HG03066 (cell line): ENCODE measurements around the gene MAP2K2.
"Not testable (repeated sequence)": the region's sequence is repeated elsewhere in the genome, so short reads cannot be mapped to it uniquely, and the experiment has no call there.

Source experiments
- ATAC-seq: cut with Tn5 transposase; IDR thresholded peaks from one replicate; pipeline ENCODE4 v1.9.1; 2021; ENCODE audit warnings: low read depth; ENCODE audit not compliant: unreplicated experiment

MAP2K2 gene

DNA sequence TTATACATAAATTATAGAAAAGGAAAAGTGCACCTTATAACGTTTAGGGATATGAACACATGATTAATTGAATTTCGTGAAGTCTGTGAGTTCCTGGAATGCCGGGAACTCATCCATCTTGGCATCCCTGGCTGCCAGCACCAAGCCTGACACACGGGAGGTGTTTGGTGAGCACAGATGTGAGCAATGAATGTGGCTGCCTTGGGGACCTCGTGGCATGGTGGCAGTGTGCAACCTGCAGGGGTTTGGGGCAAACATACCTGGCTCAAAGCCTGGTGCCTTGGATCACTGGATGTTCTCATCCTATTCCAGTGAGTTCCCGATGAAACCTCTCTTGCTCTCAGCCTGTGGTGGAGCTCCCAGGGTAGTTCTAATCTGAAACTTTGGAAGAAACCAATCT is 10.4 kb upstream of the MAP2K2 start:
- ATAC-seq: no peak

DNA sequence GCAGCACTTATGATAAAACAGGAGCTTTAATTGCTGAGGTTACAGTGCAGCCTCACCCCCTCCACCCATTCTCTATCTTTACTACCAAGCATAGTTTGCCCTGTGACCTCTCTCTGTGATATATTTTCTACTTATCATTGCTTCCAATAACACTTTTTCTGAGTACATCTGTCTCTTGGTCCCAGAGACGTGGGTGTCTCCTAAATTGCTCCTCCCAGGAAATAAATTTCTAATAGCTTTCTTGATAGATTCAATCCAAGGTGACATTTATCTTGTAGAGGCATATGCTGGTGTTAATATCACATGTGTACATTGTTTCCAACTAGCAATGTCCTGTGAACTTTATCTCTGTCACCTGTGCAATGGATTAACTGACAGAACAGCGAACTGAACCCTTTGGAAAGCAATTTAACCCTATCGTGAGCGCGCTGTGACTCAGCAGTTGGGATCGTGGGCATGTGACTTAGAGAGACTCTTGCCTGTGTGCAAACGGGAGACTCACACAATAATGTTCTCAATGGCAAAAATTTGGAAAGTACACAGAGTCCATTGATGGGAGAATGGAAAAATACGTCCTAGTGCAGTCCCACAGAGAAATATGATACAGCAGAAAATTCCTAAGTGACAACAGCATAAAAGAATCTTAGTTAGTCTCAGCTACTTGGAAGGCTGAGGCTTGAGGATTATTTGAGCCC is 7.0 kb upstream of the MAP2K2 start:
- no peak for ATAC-seq

DNA sequence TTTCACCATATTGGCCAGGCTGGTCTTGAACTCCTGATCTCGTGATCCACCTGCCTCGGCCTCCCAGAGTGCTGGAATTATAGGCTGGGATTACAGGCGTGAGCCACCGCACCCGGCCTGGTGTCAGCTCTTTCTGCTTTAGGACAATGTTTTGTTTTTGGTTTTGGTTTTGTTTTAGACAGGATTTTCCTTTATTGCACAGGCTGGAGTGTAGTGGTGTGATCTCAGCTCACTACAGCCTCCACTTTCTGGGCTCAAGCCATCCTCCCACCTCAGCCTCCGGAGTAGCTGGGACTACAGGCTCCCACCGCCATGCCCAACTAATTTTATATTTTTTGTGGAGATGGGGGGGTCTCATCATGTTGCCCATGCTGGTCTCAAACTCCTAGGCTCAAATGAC is 5.1 kb upstream of the MAP2K2 start:
- not testable (repeated sequence) for ATAC-seq

DNA sequence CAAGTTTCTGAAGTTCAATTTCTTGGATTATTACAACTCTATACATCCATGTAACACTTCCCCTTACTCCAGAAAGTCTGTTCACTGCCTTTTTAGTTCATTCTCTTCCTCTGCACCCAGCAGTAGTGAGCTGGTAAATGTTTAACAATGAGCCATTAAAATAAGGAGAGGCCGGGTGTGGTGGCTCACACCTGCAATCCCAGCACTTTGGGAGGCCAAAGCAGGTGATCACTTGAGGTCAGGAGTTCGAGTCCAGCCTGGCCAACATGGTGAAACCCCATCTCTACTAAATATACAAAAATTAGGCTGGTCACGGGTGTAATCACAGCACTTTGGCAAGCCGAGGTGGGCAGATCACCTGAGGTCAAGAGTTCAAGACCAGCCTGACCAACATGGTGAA is 3.4 kb upstream of the MAP2K2 start:
- not testable (repeated sequence) for ATAC-seq

DNA sequence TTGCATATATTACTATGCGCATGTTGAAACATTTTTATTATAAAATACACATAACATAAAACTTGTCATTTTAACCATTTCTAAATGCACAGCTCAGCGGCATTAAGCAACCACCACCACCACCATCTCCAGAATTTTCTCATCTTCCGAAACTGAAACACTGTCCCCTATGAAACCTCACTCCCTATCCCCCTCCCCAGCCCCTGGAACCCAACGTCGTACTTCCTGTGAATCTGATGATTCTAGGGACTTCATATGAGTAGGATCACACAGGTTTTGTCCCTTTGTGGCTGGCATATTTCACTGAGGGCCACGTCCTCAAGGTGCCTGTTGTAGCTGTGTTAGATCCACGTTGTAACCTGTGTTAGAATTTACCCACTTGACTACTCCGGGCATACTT is 716 bp upstream of the MAP2K2 start:
- ATAC-seq: no peak

DNA sequence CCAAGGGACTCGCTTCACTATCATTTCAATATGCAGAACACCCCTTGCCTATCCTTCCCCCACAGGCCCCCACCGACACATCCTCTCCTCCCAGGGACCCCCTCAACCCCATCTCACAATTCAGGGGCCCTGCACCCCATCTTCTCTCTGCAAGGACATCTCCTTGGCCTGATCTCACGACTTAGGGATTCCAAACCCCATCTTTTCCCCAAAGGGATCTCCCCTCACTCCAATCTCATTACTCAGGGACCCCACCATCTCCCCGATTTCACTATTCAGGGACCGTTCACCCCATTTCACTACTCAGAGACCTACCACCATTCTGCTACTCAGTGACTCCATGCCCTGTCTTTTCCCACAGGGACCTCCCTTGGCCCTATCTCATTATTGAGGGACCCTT is 1.4 kb downstream of the MAP2K2 start:
- no peak for ATAC-seq

DNA sequence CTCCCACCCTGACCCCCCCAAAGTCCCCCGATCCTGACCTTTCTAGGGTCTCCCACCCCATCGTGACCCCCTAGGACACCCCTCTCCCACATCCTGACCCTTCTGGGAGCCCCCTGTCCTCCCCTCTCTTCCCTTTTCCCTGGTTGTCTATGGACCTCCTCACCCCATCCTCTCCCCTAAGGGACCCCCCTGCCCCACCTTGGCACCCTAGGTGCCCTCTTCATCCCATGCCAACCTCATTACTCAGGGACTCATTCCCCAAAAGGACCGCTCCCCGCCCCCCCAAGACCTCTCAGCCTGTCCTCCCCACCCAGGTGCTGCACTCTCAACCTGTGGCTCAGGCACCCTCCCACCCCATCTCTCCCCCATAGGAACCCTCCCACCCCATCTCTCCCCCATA is 2.1 kb downstream of the MAP2K2 start:
- ATAC-seq: no peak

DNA sequence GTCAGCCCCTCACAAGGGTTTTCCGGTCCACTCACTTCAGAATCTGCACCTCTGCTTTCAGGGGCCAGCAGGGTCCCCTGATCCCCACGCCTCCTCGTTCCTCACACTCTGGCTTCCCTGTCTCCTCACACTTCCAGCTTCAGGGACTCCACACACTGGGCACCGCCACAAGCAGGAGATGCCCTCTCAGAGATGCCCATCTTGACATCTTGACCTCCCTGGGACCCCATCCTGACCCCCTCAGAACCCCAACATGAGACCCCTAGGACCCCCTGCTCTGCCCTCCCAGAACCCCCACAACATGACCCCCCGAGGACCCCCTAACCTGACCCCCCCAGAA is 2.7 kb downstream of the MAP2K2 start:
- no peak for ATAC-seq

DNA sequence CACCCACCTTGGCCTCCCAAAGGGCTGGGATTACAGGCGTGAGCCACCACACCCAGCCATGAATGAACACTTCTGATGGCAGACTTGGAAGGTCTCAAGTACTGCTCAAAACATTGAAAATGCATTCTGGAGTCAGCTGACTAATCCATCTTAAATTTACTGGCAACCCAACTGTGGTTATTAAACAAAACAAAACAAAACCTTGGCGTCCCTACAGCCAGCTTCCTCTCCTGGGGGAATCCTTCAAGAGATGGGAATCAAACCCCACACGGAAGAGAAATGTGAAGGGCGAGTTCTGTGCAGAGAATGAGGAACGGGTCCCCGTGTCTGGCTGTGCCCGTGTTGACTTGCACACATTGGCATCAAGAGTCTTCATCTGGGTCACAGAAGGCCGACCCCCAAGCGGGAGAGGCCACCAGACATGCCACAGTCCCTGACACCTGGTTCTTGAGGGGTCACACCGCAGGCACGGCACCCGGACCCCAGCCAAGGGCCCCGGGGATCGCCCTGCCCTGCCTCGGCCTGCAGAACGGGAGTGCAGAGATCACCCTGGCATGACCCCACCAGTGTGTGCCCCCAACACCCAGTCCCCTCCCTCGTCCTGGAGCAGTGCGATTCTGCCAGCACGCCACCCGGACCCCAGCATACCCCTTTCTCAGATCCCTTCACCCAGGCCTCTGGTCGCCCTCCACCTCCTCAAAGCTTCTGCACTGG is 3.2 kb downstream of the MAP2K2 start:
- no peak for ATAC-seq

DNA sequence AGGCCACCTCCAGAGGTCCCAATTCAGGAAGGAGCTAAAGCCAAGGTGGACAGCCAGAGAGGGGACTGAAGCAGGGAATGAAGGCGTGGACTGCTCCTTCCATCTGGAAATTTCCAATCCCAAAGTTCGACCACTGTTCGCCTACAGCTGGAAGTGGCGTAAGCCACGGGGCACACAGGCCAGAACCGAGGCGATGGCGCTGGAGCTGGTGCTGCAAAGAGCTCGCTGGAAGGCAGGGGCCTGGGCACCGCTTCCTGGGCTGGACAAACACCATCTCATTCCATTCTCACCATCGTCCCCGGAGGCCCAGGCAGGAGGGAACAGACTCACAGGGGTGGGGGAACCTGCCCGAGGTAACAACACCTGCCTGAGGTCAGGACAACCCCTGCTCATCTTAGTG is 4.2 kb downstream of the MAP2K2 start:
- ATAC-seq: no peak

DNA sequence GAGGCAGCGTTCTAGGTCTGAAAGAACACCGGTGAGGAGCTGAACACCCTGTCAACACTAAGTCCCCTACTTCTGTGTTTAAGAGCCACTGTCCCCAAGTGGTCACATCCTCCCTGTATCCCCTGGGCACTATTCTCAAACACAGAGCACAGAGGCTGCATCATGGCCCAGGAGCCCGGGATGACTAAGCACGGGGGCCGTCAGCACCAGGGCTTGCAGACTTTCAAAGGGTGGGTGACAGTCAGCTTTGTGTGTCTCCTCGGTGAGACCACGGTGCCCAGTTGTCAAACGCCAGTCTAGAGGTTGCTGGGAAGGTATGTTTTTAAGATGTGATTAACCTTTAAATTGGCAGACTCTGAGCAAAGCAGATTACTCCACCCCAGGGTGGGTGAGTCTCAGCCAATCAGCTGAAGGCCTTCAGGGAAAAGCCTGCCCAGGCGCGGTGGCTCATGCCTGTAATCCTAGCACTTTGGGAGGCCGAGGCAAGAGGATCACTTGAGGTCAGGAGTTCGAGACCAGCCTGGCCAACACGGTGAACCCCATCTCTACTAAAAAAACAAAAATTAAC is 8.0 kb downstream of the MAP2K2 start:
- ATAC-seq: no peak

DNA sequence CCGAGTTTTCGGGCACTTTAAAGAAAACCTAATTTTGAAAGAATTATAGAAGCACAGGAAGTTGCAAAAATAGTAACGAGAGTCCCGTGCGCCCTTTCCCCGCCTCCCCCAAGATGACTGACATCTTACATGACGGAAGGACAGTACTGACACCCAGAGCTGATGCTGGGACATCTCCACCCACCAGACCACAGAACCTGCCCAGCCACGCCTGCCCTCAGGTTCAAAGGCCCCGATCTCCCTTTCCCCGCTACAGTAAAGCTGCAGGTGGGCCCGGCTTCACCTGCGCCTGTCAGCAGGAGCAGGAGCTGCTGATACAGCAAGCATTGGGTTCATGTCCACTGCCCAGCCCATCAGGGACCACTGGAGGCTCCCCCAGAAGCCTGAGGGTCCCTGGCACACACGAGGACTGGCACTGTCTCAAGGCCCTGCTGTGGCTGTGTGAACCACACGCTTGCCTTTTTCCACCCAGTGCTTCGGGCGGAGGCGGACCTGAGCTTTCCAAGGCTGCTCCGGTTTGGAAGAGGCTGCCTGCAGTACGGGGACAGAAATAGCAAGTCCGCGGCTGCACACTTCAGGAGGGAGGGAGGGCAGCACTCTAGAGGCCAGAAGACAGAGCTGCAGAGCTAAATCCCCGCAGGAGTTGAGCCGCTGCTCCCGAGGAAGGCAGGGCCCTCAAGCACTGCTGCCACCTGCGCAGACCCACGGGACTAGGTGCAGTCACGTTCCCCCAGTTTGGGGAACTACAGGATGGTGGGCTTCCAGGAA is 8.7 kb downstream of the MAP2K2 start:
- peak; percentile 69 for ATAC-seq

DNA sequence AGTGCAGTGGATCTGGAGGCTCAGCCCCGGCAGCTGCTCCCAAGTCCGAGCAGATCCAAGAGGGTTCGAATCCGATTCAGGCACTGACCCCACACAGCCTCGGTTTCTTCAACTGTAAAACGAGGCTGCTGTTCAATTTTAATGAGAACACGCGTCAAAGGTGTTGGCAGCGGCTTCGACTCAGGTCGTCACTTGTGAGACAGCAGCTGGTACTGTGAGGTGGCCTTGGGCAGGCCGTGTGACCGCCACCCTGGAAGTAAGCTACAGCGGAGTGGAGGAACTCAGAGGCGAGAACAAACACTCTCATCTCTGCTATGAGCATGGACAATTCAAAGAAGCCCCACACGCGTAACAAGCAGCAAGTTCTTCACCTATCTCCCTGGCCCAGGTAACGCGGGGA is 9.7 kb downstream of the MAP2K2 start:
- ATAC-seq: no peak

DNA sequence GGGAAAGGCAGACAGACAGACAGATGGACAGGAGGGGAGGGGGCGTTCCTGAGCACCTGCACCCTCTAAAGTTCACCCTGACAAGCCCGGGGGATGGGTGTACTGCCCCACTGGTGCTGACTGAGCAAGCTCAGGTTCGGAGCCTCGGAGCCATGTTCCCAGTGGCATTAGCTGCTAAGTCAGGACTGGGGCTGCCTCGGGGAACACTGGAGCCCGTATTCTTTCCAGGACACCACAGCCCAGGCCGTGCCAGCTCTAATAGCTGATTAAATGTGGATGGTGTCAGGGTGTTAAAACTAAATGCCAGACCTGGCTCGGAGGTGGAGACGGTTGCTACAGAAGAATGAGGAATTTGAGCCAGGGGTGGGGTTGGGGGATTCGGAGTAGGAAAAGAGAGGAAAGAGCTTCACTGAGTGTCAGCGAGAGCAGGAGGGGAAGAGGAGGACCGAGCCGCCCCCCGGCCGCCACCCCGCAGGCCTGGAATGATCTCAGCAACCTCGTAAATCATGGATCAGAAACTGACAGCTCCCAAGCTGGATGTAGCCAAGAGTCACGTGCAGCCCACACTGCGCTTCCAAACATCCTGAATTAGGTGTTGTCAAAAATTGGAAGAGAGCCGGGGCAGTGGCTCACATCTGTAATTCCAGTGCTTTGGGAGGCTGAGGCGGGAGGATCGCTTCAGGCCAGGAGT is 10.4 kb downstream of the MAP2K2 start:
- no peak for ATAC-seq

DNA sequence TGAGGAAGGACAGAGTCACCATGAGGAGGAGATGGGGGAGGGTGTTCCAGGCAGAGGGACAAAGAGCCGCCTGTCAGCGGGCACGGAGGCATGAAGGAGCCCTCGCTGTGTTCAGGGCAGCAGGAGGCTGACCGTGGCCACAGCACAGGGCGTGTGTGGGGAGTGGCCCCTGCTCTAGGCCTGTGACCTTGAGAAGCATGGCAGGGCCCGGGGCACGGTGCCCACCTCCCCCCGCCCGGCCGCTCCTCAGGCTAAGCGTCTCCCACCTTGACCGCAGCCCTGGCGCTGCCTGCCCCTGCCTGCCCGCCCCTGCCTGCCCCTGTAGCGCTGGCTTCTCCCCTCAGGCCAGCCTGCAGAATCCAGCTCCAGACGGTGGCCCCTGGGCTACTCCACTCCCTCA is 11.6 kb downstream of the MAP2K2 start:
- no peak for ATAC-seq

DNA sequence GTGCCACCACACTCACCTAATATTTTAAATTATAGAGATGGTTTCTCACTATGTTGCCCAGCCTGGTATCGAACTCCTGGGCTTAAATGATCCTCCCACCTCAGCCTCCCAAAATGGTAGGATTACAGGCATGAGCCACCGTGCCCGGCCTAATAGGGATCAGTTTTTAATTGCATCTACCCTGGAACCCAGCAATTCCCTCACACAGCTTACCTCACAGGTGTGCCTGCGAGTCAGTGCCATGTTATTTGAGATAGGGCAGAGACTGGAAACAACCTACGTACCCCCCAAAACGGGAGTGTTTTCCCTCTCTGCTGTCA is 14.3 kb downstream of the MAP2K2 start:
- no peak for ATAC-seq

DNA sequence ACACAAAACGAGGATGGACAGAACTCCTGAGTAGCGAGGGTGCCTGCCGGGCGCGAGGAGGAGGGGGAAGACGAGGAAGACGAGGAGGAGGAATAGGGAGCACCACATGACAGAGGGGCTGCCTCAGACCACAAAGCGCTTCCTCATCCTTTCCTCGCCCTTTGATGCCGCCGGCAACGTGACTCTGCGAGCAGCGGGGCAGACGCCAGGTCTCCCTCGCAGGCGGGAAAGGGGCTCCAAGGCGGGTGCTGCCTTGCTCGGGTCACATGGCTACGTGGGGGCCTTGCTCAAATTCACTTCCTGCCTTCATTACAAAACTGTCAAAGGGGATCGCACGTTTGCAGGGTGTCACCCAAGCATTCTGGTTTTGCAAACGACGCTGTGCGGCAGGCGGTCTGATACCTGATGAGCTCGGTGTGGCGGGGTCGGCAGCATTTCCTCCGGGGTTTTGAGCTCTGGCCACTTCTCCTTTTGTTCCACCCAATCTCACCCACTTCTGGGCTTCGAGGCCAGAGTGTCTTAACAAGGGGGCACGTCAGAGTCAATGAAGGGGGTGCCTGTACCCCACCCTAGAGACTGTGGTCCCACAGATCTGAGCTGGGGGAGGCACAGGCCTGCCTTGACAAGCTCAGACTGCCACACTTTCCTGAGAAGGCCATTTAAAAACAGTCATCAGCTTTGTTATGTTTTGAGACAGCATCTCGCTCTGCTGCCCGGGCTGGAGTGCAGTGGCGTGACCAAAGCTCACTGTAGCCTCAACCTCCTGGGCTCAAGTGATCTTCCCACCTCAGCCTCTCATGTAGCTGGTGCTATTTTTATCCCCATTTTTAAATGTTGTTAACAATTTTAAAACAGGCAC is 14.9 kb downstream of the MAP2K2 start:
- peak; percentile 56 for ATAC-seq

DNA sequence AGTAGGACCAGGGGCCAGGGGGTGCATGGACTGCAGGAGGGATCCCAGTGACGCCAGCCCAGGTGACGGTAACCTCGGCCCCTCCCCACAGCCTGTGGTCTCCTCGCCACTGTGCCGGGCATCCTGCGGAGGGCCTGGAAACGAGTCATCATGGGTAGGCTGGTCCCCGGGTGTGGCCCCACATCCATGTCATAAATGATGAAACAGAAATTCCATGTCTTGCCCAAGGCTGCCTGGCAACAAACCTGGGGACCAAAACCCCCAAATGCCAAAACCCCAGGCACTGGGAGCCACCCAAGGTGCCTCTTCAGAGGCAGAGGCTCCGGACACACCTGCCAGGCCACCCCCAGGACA is 20.9 kb downstream of the MAP2K2 start:
- ATAC-seq: no peak

DNA sequence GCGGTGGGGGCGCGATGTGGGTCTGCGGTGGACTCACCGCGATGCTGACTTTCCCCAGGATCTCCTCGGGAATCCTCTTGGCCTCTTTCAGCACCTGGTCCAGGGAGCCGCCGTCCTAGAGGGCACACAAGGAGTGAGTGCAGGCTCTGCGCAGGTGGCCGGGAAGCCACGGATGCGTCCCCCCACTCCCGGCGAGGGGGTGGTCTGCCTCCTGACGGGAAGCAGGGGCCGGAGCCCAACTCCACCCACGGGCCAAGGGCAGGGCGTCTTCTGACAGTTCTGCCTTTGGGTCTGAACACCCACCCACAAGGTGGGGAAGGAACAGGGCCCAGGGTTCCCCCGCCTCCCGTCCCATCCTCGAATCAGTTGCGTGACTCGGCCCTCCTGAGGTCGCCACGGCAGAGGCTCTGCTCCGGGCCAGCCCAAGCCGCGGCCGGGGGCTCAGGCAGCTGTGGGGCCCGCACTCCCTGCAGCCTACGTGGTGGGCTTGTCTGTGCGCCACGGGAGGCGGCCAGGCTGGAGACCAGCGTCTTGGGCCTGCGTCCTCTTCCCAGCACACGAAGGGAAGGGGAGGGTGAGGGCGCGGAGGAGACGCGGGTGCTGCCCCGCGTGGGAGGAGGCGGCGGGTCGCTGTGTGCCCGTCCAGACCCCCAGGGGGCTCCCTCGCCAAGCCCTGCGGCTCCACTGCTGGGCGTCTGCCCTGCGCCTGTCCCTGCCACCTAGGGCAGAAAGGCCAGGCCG is 21.4 kb downstream of the MAP2K2 start:
- no peak for ATAC-seq

DNA sequence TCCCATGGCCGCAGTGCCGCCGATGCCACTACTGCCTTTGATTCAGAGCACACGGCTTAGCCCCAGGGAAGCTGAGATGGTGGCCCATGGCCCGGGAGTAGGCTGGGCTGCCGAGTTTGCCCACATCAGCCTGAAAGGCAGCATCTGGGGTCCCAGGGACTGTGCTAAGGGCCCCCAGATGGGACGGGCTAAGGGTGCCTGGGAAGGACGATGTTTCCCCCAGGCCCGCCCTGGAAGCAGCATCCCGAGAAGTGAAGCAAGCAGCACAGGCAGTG is 22.5 kb downstream of the MAP2K2 start:
- no peak for ATAC-seq
